ENCODE data around the gene ESF1.

Gene ESF1

DNA sequence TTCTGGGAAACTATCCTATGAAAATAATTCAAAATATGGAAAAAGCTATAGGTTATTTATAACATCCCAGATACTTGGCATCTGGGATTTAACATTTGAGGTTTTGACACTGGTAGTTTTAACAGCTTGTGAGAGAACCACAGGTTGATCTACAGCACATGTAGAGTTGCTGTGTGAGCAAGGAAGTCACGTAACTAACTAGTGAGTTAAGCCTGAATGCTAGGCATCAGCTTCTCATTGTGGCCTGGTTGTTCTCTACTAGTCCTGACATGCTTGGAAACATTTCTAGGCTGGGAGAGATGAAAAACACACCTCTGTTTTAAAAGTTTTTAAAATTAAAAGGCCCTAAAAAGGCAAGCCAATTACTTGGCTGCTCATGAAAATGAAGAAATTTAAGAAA lies 28.2 kb downstream of the ESF1 start:
- Histone ChIP-seq H3K4me3 (replicated peaks; ENCODE audit: insufficient read depth, low read length) (no peak overlapping the region), H3K27ac (replicated peaks) (no peak overlapping the region), H3K27me3 (ENCODE audit: insufficient read depth, poor library complexity, severe bottlenecking) (no peaks in the 10 kb centered on the region)
- DNase-seq (ENCODE audit: low read depth in 1 of 2, low spot score in 1 of 2), result no peak
- TF ChIP-seq, protein P1, sequence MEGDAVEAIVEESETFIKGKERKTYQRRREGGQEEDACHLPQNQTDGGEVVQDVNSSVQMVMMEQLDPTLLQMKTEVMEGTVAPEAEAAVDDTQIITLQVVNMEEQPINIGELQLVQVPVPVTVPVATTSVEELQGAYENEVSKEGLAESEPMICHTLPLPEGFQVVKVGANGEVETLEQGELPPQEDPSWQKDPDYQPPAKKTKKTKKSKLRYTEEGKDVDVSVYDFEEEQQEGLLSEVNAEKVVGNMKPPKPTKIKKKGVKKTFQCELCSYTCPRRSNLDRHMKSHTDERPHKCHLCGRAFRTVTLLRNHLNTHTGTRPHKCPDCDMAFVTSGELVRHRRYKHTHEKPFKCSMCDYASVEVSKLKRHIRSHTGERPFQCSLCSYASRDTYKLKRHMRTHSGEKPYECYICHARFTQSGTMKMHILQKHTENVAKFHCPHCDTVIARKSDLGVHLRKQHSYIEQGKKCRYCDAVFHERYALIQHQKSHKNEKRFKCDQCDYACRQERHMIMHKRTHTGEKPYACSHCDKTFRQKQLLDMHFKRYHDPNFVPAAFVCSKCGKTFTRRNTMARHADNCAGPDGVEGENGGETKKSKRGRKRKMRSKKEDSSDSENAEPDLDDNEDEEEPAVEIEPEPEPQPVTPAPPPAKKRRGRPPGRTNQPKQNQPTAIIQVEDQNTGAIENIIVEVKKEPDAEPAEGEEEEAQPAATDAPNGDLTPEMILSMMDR (IDR thresholded peaks at IDR 0.05; ENCODE audit: insufficient read depth, low read length), result no peak
- TF ChIP-seq, protein P2, sequence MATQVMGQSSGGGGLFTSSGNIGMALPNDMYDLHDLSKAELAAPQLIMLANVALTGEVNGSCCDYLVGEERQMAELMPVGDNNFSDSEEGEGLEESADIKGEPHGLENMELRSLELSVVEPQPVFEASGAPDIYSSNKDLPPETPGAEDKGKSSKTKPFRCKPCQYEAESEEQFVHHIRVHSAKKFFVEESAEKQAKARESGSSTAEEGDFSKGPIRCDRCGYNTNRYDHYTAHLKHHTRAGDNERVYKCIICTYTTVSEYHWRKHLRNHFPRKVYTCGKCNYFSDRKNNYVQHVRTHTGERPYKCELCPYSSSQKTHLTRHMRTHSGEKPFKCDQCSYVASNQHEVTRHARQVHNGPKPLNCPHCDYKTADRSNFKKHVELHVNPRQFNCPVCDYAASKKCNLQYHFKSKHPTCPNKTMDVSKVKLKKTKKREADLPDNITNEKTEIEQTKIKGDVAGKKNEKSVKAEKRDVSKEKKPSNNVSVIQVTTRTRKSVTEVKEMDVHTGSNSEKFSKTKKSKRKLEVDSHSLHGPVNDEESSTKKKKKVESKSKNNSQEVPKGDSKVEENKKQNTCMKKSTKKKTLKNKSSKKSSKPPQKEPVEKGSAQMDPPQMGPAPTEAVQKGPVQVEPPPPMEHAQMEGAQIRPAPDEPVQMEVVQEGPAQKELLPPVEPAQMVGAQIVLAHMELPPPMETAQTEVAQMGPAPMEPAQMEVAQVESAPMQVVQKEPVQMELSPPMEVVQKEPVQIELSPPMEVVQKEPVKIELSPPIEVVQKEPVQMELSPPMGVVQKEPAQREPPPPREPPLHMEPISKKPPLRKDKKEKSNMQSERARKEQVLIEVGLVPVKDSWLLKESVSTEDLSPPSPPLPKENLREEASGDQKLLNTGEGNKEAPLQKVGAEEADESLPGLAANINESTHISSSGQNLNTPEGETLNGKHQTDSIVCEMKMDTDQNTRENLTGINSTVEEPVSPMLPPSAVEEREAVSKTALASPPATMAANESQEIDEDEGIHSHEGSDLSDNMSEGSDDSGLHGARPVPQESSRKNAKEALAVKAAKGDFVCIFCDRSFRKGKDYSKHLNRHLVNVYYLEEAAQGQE (IDR thresholded peaks at IDR 0.05; ENCODE audit: insufficient replicate concordance, low read depth), result no peak
- TF ChIP-seq POLR2AphosphoS5 (IDR thresholded peaks at IDR 0.05; ENCODE audit: low read depth), result no peak
- no peak for TF ChIP-seq GABPA (IDR thresholded peaks at IDR 0.05; ENCODE audit: low read depth)
- no peak for TF ChIP-seq SPI1 (IDR thresholded peaks at IDR 0.05; ENCODE audit: borderline replicate concordance, low read depth)

DNA sequence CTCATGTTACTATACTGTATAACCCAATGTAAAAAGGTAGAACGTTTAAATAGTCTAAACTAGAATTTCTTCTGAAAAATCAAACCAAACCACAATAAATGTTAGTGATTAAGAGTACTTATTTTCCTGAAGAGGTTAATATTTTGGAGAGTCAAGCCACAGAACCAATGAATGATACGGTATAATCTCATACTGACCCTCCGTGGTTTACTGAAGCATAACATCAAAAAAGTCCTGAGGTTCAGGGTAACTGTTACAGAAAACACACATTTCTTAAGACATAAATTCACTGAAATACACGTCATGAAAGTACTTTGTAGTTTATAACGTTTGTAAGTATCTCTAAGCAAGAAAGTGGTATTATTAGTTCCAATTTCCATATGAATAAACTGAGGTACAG lies 28.9 kb downstream of the ESF1 start:
- Histone ChIP-seq H3K27me3 (ENCODE audit: insufficient read depth, poor library complexity, severe bottlenecking) (no peaks in the 10 kb centered on the region), H3K27ac (replicated peaks) (no peak overlapping the region), H3K4me3 (replicated peaks; ENCODE audit: insufficient read depth, low read length) (no peak overlapping the region)
- TF ChIP-seq GABPA (IDR thresholded peaks at IDR 0.05; ENCODE audit: low read depth) (no peak), SPI1 (IDR thresholded peaks at IDR 0.05; ENCODE audit: borderline replicate concordance, low read depth) (no peak), POLR2AphosphoS5 (IDR thresholded peaks at IDR 0.05; ENCODE audit: low read depth) (no peak)
- TF ChIP-seq, protein P1 (IDR thresholded peaks at IDR 0.05; ENCODE audit: insufficient read depth, low read length), result no peak
- TF ChIP-seq, protein P2 (IDR thresholded peaks at IDR 0.05; ENCODE audit: insufficient replicate concordance, low read depth), result no peak
- DNase-seq (ENCODE audit: low read depth in 1 of 2, low spot score in 1 of 2), result no peak

DNA sequence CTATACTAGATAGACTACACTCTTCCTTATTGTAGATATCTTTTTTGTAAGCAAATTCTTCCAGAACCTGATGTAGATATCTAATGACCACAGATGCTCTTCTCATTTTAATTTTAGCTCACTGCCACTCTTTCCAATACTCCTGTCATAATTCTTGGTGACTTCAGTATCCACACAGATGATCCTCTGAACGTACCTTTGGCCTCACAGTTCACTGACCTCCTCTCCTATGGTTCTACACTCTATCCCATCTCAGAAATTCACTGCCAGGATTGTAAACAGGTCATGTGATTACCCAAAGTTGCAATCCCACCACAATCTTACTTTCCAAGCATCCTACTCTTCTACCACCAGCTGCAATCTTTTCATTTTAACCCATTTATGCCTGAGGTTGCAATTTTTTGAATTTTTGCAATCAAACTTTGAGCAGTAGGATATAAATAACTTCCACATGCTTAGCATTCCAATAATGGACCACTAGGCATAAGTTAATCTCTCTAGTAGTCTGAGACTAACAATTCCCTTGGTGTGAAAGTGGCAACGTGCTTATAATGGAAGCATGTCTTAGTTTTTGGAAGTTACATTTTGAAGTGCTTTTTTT lies 31.2 kb downstream of the ESF1 start:
- Histone ChIP-seq H3K27me3 (ENCODE audit: insufficient read depth, poor library complexity, severe bottlenecking) (no peaks in the 10 kb centered on the region), H3K27ac (replicated peaks) (no peak overlapping the region), H3K4me3 (replicated peaks; ENCODE audit: insufficient read depth, low read length) (no peak overlapping the region)
- TF ChIP-seq SPI1 (IDR thresholded peaks at IDR 0.05; ENCODE audit: borderline replicate concordance, low read depth) (no peak), GABPA (IDR thresholded peaks at IDR 0.05; ENCODE audit: low read depth) (no peak), POLR2AphosphoS5 (IDR thresholded peaks at IDR 0.05; ENCODE audit: low read depth) (no peak)
- TF ChIP-seq, protein P2 (IDR thresholded peaks at IDR 0.05; ENCODE audit: insufficient replicate concordance, low read depth), result no peak
- TF ChIP-seq, protein P1 (IDR thresholded peaks at IDR 0.05; ENCODE audit: insufficient read depth, low read length), result no peak
- no peak for DNase-seq (ENCODE audit: low read depth in 1 of 2, low spot score in 1 of 2)
